RWPE2 (cell line): ENCODE data around the gene WASF3.

ENCODE experiments used
- ATAC-seq: fragments of 200-7000 bp; cut with Tn5 transposase; 3 replicates; pipeline ENCODE4 v1.9.1; 2021; ENCODE audit warnings: low read depth
- DNase-seq: peaks from one replicate; pipeline ENCODE4 v3.0.0-alpha.2; 2020; ENCODE audit warnings: low spot score
- H3K27ac ChIP-seq: fragments of 450-650 bp; 2 replicates; pipeline ENCODE4 v1.5.1; 2017; ENCODE audit warnings: mild to moderate bottlenecking; ENCODE audit not compliant: poor library complexity, severe bottlenecking
- H3K27me3 ChIP-seq: fragments of 250-450 bp; sonication (Bioruptor Pico); 2 replicates; pipeline ENCODE4 v1.5.1; 2021; ENCODE audit warnings: mild to moderate bottlenecking, moderate library complexity; ENCODE audit not compliant: insufficient read depth, poor library complexity, severe bottlenecking
- H3K36me3 ChIP-seq: fragments of 250-450 bp; sonication (Bioruptor Pico); 2 replicates; pipeline ENCODE4 v1.5.1; 2020; ENCODE audit warnings: low read depth, mild to moderate bottlenecking, moderate library complexity
- H3K4me1 ChIP-seq: fragments of 250-450 bp; sonication (Bioruptor Pico); 2 replicates; pipeline ENCODE4 v1.5.1; 2021; ENCODE audit warnings: mild to moderate bottlenecking, moderate library complexity; ENCODE audit not compliant: insufficient read depth, poor library complexity, severe bottlenecking
- H3K4me3 ChIP-seq: fragments of 250-450 bp; sonication (Bioruptor Pico); 2 replicates; pipeline ENCODE4 v1.5.1; 2021; ENCODE audit warnings: mild to moderate bottlenecking, moderate library complexity; ENCODE audit not compliant: severe bottlenecking
- H3K9me3 ChIP-seq: fragments of 250-450 bp; sonication (Bioruptor Pico); 2 replicates; pipeline ENCODE4 v1.5.1; 2021; ENCODE audit warnings: mild to moderate bottlenecking, moderate library complexity; ENCODE audit not compliant: severe bottlenecking
- TF ChIP-seq, protein P1 (sequence below): fragments of 450-650 bp; IDR thresholded peaks from one replicate; pipeline ENCODE4 v1.5.1; 2017; ENCODE audit warnings: mild to moderate bottlenecking, moderate library complexity; ENCODE audit not compliant: poor library complexity, severe bottlenecking

The WASF3 gene

DNA sequence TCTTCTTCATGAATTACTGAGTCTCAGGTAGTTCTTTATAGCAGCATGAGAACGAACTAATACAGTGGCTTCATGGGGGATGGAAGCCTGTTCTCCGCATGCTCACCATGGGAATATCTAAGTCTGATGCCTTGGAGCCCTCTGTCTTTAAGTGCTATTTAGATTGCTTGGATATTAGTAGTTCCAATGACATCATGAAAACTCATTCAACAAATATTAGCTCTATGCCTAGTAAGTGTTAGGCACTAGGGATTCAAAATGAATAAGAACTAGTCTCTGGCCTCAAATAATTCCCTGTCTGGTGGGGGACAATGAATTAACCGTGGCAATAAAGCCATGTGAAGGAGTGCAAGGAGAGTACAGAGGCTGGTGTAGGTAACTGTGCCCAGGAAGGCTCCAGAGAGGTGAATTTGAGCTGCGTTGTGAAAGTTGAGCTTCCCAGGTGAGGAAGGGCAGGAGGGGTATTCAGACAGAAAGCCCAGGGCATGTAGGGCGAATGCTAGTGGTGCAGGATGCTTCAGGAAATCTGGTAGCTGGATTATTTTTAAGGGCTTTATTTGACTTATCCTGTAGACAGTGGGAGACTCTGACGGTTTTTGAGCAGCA, 6.1 kb upstream of the WASF3 start:
- no peaks in the 10 kb centered on the region for H3K36me3 ChIP-seq
- no peaks in the 10 kb centered on the region for H3K9me3 ChIP-seq
- DNase-seq (no peak), ATAC-seq (no peak)
- no peaks in the 10 kb centered on the region for H3K27me3 ChIP-seq
- H3K4me1 ChIP-seq = no peaks in the 10 kb centered on the region
- no peak overlapping the region for H3K27ac ChIP-seq
- TF ChIP-seq, protein P1, sequence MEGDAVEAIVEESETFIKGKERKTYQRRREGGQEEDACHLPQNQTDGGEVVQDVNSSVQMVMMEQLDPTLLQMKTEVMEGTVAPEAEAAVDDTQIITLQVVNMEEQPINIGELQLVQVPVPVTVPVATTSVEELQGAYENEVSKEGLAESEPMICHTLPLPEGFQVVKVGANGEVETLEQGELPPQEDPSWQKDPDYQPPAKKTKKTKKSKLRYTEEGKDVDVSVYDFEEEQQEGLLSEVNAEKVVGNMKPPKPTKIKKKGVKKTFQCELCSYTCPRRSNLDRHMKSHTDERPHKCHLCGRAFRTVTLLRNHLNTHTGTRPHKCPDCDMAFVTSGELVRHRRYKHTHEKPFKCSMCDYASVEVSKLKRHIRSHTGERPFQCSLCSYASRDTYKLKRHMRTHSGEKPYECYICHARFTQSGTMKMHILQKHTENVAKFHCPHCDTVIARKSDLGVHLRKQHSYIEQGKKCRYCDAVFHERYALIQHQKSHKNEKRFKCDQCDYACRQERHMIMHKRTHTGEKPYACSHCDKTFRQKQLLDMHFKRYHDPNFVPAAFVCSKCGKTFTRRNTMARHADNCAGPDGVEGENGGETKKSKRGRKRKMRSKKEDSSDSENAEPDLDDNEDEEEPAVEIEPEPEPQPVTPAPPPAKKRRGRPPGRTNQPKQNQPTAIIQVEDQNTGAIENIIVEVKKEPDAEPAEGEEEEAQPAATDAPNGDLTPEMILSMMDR = no peak
- no peak overlapping the region for H3K4me3 ChIP-seq

DNA sequence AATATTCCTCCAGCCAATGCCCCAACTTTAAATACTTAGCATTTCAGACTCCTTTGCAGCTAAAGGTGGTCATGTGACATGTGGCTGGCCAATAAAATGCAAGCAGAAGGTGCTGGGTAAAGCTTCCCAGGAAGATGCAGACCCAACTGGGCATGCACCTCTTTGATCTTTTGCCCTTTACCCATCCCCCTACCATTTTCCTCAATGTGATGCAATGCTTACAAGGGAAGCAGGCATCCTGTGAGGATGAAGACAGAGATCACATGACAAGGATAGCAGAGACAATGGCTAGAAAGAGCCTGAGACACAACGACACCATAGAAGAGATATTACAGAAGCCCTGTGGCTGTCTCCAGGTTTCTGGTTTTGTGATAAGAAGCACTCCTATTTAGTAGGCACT, 2.1 kb upstream of the WASF3 start:
- Histone ChIP-seq H3K4me3 (no peak overlapping the region), H3K27ac (no peak overlapping the region), H3K4me1 (no peaks in the 10 kb centered on the region), H3K27me3 (no peaks in the 10 kb centered on the region), H3K9me3 (no peaks in the 10 kb centered on the region), H3K36me3 (no peaks in the 10 kb centered on the region)
- ATAC-seq (no peak), DNase-seq (no peak)
- TF ChIP-seq, protein P1 = no peak

DNA sequence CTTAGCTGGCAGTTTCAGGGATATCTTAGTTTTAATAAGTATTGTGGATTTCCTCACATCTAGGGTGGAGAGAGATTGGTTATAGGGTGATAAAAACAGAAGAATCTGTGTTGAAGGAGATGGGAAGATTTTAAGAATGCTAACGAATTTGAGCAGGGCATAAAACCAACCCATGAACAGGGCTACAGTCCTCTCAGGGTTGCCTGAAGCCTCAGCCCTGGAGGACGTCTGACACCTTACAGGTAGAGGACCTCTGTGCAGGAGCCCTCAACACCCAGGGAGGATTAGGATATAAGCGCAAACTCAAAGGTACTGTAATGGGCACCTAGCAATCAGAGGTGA, 461 bp upstream of the WASF3 start:
- no peaks in the 10 kb centered on the region for H3K36me3 ChIP-seq
- ATAC-seq (peak; percentile 69), DNase-seq (no peak)
- no peaks in the 10 kb centered on the region for H3K9me3 ChIP-seq
- no peaks in the 10 kb centered on the region for H3K27me3 ChIP-seq
- no peak overlapping the region for H3K27ac ChIP-seq
- peak overlapping the region; percentile 94 for H3K4me3 ChIP-seq
- H3K4me1 ChIP-seq = no peaks in the 10 kb centered on the region
- TF ChIP-seq, protein P1 = no peak

DNA sequence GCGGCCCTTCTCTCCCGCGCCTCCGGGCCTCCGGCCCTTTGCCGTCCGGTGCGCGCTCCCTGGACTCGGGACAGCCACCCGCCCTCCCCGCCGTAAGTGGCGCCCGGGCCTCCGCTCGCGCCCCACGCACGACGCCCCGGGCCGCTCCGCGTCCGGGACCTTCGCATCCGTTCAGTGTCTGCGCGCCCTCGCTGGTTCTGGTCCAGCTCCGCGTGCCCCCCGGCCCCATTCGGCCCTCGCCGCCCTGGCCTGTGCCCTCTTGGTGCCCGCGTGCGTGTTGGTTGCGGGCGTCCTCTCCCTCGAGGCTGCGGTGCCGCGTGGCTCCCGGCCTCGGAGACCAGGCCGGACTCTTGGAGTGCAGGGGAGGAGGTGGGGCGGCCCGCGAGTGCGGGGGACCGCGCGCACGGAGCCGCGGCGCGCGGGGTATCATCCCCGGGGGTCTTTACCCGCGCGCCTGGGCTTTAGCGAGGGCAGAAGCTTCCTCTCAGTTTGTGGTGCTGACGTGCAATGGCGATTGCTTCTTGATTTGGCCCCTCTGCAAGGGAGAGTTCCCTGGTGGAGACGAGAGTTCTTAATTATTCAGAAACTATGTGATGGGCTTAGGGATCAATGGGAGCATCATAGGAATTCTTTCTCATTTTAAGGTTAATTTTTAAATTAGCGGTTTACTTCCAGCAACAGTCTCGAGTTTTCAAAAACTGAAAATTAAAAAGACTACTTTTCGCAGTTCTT, 757 bp downstream of the WASF3 start:
- H3K36me3 ChIP-seq = no peaks in the 10 kb centered on the region
- DNase-seq = no peak
- no peaks in the 10 kb centered on the region for H3K27me3 ChIP-seq
- peak overlapping the region; percentile 94 for H3K4me3 ChIP-seq
- peak overlapping the region; percentile 24 for H3K27ac ChIP-seq
- no peak for ATAC-seq
- TF ChIP-seq, protein P1 = no peak
- H3K4me1 ChIP-seq = no peaks in the 10 kb centered on the region
- H3K9me3 ChIP-seq = no peaks in the 10 kb centered on the region

DNA sequence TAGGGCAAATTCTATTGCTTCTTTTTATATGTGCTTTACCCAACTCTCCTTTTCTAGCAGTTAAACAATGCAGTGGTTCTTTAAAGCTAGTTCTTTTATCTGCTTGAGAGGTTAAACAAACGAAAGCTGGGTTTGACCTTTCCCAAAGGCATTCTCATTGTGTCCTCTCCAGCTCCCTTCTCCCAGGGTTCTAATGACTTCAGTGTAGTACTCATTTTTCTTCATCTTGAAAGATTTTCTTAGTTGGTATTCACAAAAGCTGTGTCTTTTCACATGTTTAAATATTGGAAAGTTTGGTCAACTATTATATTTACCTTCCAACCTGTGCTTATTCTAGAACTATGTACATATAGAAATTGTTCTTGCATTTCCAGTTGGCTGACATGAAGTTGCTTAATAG, 1.5 kb downstream of the WASF3 start:
- Histone ChIP-seq H3K4me1 (no peaks in the 10 kb centered on the region), H3K27ac (no peak overlapping the region), H3K27me3 (no peaks in the 10 kb centered on the region), H3K4me3 (peak overlapping the region; percentile 94), H3K9me3 (no peaks in the 10 kb centered on the region), H3K36me3 (no peaks in the 10 kb centered on the region)
- TF ChIP-seq, protein P1 = no peak
- ATAC-seq (no peak), DNase-seq (no peak)
